Esophagus (tissue), 2 donors: ENCODE data around the gene SLC25A47. TPM values are rescaled to one million over a fixed set of nuclear protein-coding genes. Genes with fewer than 3 reads are reported as not detected.
"Not testable (repeated sequence)": the region's sequence is repeated elsewhere in the genome, so short reads cannot be mapped to it uniquely, and the experiment has no call there.

ENCODE experiments used
- H3K27ac ChIP-seq, 2 donors: one replicate each; pipeline ENCODE4 v1.5.1; 2013; ENCODE audit warnings: low read depth in 2 of 2, mild to moderate bottlenecking in 2 of 2, inconsistent platforms in 1 of 2, low read length in 1 of 2, moderate library complexity in 1 of 2
- H3K27me3 ChIP-seq, 2 donors: one replicate each; pipeline ENCODE4 v1.6.1; 2013; ENCODE audit warnings: low read length in 2 of 2, control low read depth in 1 of 2, mild to moderate bottlenecking in 1 of 2; ENCODE audit not compliant: insufficient read depth in 2 of 2, control insufficient read depth in 1 of 2
- H3K36me3 ChIP-seq, 2 donors: one replicate each; pipeline ENCODE4 v1.6.1; 2013; ENCODE audit warnings: low read length in 1 of 2; ENCODE audit not compliant: control insufficient read depth in 2 of 2, insufficient read depth in 2 of 2
- H3K4me1 ChIP-seq, 2 donors: one replicate each; pipeline ENCODE4 v1.6.1; 2013; ENCODE audit warnings: low read length in 1 of 2; ENCODE audit not compliant: control insufficient read depth in 2 of 2, insufficient read depth in 2 of 2
- H3K4me3 ChIP-seq, 2 donors: one replicate each; pipeline ENCODE4 v1.5.1; 2013; ENCODE audit warnings: low read length in 2 of 2, mild to moderate bottlenecking in 2 of 2, low read depth in 1 of 2, moderate library complexity in 1 of 2
- H3K9me3 ChIP-seq, 2 donors: one replicate each; pipeline ENCODE4 v1.6.1; 2013; ENCODE audit warnings: mild to moderate bottlenecking in 2 of 2, low read depth in 1 of 2, low read length in 1 of 2, moderate library complexity in 1 of 2; ENCODE audit not compliant: control insufficient read depth in 2 of 2, insufficient read depth in 1 of 2
- WGBS, 2 donors: extraction: QIAGEN DNeasy Blood & Tissue Kit; methylation state at CpG; one replicate each; pipeline ENCODE4 v1.1.7; 2013; 5-methylcytosine and 5-hydroxymethylcytosine counted together
- polyA plus RNA-seq, 2 donors: library from polyadenylated mRNA; stranded (reverse); fragments of 200-250 nt; gene quantifications; one replicate each; pipeline ENCODE4 v1.2.3, GENCODE V29; 2013
- donor health status: healthy with polysubstance abuse.
- donor health status: Bipolar disorder and iron deficiency.

Gene SLC25A47
- polyA plus RNA-seq, 2 donors, result 0.01 to 0.04 TPM

DNA sequence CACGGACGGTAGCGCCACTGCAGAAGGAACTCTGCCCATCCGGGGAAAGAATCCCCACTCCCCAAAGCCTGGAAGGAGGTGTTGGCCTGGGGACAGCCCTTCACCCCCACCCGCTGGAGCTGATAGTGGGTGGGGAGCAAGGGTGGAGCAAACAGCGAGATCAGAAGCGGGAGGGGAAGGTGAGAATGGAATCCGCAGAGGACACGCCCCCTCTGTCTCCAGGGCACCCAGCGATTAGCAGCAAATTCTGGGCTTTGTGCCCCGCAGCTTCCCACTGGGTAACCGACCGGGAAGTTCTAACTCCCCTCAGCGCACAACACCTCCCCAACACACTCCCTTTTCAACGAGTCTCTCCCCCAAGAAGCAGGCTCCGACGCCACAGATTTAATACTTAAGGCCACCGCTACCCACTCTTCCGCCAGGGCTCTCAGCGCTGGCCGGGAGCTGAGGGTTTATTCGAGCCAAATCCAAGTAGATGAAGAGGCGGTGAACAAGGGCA is 18.3 kb upstream of the SLC25A47 start:
- peak overlapping the region; percentile 67 to 75 for H3K4me3 ChIP-seq

GRCh38 chr14:100305324-100306100 is 17.6 kb upstream of the SLC25A47 start:
- Histone ChIP-seq H3K4me3 (peak overlapping the region; percentile 67 to 75), H3K27ac (peak overlapping the region; percentile 84 to 85), H3K27me3 (no peaks in the 10 kb centered on the region), H3K4me1 (peaks cover 13 to 33% of the 10 kb centered on the region in 2 donors), H3K9me3 (no peaks in the 10 kb centered on the region), H3K36me3 (no peaks in the 10 kb centered on the region)
- WGBS, 2 donors, result 0 to 1% methylated on average over 57 to 65 of the region's 65 CpGs

More for the DNA sequence above, 18.3 kb upstream of the SLC25A47 start:
- Histone ChIP-seq H3K9me3 (no peaks in the 10 kb centered on the region), H3K36me3 (no peaks in the 10 kb centered on the region), H3K27me3 (no peaks in the 10 kb centered on the region), H3K4me1 (peaks cover 13 to 33% of the 10 kb centered on the region in 2 donors), H3K27ac (peak overlapping the region; percentile 84 to 85)
- WGBS, 2 donors, result 8 to 10% methylated on average over 21 to 23 of the region's 23 CpGs

GRCh38 chr14:100306101-100306997 is 16.8 kb upstream of the SLC25A47 start, which contains the start of gene SLC25A29:
TSS of gene SLC25A29 (minus strand) at chr14:100306444. CDS start at chr14:100306232, 212 bp downstream.
- H3K27ac ChIP-seq, result peak within 1 kb of the TSS; percentile 85 to 88
- H3K9me3 ChIP-seq, result no peaks in the 10 kb centered on the region
- peak within 1 kb of the TSS; percentile 67 to 75 for H3K4me3 ChIP-seq
- no peaks in the 10 kb centered on the region for H3K27me3 ChIP-seq
- no peaks in the 10 kb centered on the region for H3K36me3 ChIP-seq
- 1% methylated on average over 95 to 131 of the region's 131 CpGs for WGBS, 2 donors
- peaks cover 13 to 33% of the 10 kb centered on the region in 2 donors for H3K4me1 ChIP-seq

GRCh38 chr14:100306998-100307765 is 16.0 kb upstream of the SLC25A47 start:
- Histone ChIP-seq H3K4me1 (peaks cover 13 to 33% of the 10 kb centered on the region in 2 donors), H3K9me3 (no peaks in the 10 kb centered on the region), H3K27ac (peak overlapping the region; percentile 85 to 88), H3K4me3 (peak overlapping the region; percentile 67 to 75), H3K27me3 (no peaks in the 10 kb centered on the region), H3K36me3 (no peaks in the 10 kb centered on the region)
- 7 to 18% methylated on average over 49 of the region's 49 CpGs for WGBS, 2 donors

- Histone ChIP-seq H3K4me3 (no peak overlapping the region), H3K36me3 (no peaks in the 10 kb centered on the region), H3K9me3 (no peaks in the 10 kb centered on the region), H3K4me1 (peaks cover 13 to 35% of the 10 kb centered on the region in 2 donors), H3K27ac (no peak overlapping the region), H3K27me3 (no peaks in the 10 kb centered on the region)
- WGBS, 2 donors, result 78 to 81% methylated on average over 5 of the region's 5 CpGs
Observed at GRCh38 chr14:100307766-100308426, 15.2 kb upstream of the SLC25A47 start.

DNA sequence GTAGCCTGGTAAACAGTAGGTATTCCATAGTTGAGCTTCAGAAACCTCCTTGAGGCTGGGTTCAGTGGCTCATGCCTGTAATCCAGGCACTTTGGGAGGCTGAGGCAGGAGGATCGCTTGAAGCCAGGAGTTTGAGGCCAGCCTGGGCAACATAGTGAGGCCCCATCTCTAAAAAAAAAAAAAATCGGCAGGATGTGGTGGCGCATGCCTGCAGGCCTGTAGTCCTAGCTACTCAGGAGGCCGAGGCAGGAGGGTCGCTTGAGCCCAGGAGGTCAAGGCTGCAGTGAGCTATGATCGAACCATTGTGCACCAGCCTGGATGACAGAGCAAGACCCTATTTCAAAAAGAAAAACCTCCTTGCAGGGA is 14.7 kb upstream of the SLC25A47 start:
- not testable (repeated sequence) for H3K27me3 ChIP-seq, H3K27ac ChIP-seq, H3K36me3 ChIP-seq, H3K9me3 ChIP-seq, H3K4me3 ChIP-seq
- H3K4me1 ChIP-seq, result peaks cover 10 to 32% of the 10 kb centered on the region in 2 donors
- 82 to 83% methylated on average over 6 of the region's 6 CpGs for WGBS, 2 donors

GRCh38 chr14:100309028-100309737 is 14.0 kb upstream of the SLC25A47 start:
- H3K36me3 ChIP-seq, result no peaks in the 10 kb centered on the region
- 69 to 70% methylated on average over 8 of the region's 8 CpGs for WGBS, 2 donors
- peaks cover 5 to 33% of the 10 kb centered on the region in 2 donors for H3K4me1 ChIP-seq
- no peaks in the 10 kb centered on the region for H3K27me3 ChIP-seq
- no peak overlapping the region for H3K4me3 ChIP-seq
- H3K9me3 ChIP-seq, result no peaks in the 10 kb centered on the region
- no peak overlapping the region for H3K27ac ChIP-seq

- WGBS, 2 donors, result 36 to 41% methylated on average over 18 of the region's 18 CpGs
- H3K36me3 ChIP-seq, H3K9me3 ChIP-seq, H3K4me3 ChIP-seq, H3K27me3 ChIP-seq, H3K27ac ChIP-seq: not testable (repeated sequence)
- peaks cover 0 to 29% of the 10 kb centered on the region in 2 donors for H3K4me1 ChIP-seq
Observed at GRCh38 chr14:100312110-100312876, 10.8 kb upstream of the SLC25A47 start.
